Measurements from ENCODE around the gene GRWD1. TPM values are rescaled to one million over a fixed set of nuclear protein-coding genes. Genes with fewer than 3 reads are reported as not detected.
A peak's percentile ranks its signal among the peaks of the same experiment; 100 is the strongest.

GRWD1 gene
- 54.8 and 65.5 TPM in 2 replicates for total RNA-seq (2014; rRNA removed; shearing (Covaris generic))

- DNase-seq (ENCODE audit: low spot score): peak; percentile 99
Measured at GRCh38 chr19:48445606-48446481, at the start of gene GRWD1. Gene GRWD1 (plus strand): TSS chr19:48445983. CDS start chr19:48446006, 23 bp downstream.

GRCh38 chr19:48396016-48396823, 49.6 kb upstream of the GRWD1 start:
- no peak for DNase-seq (ENCODE audit: low spot score)

DNA sequence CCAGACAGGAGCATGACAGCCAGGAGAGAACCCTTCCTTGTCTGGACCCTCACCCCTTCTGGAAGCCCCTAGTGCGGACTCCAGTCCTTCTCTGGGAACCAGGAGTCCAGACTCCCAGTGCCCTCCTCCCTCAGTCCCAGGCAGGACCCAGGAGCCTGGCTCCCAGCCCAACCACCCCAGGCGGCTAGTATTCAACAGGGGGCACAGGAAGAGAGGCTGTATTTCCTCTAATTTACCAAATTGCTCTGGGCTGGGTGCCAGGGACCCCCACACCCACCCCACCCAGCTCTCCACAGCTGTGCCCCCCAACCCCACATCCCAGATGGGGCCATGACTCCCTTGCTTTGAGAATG, 49.0 kb upstream of the GRWD1 start:
- DNase-seq (ENCODE audit: low spot score): no peak

- DNase-seq (ENCODE audit: low spot score): no peak
Measured at GRCh38 chr19:48397263-48398101, 48.3 kb upstream of the GRWD1 start.

GRCh38 chr19:48398102-48398374, 47.7 kb upstream of the GRWD1 start:
- DNase-seq (ENCODE audit: low spot score): no peak

GRCh38 chr19:48398375-48399235, 47.2 kb upstream of the GRWD1 start:
- no peak for DNase-seq (ENCODE audit: low spot score)

DNA sequence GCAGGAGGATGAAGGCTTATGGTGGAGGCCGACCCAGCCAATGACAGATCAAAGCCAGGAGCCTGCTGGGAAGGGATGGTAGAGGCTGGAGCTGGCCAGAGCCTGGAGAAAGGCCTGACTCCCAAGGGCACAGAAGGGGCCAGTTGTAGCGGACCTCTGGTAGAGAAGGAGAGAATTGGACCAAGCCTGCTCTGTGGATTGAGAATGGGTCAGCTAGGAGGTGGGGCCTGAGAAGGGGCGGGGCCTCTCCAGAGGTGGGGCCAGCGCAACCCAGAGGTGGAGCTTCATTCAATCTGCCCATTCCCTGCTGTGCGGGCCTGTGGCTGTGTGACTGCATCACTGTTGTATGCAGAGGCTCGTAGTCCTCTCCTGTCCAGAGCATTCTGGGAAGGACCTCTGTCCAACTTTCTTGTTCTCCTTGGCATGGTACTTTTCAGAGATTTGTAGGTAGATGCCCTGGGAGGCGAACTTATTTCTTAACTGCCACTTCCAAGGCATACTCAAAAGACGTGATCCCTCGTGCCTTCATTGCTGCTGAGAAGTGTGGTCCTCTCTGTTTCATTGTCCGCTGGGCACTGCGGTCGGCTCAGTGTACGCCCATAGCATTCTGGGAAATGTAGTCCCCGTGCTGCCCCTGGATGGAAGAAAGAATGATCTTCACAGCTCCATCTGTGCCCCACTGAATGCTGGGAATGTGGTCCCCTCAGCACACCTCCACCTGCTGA, 45.6 kb upstream of the GRWD1 start:
- no peak for DNase-seq (ENCODE audit: low spot score)

- no peak for DNase-seq (ENCODE audit: low spot score)
Measured at GRCh38 chr19:48401287-48401686, 44.5 kb upstream of the GRWD1 start.

- DNase-seq (ENCODE audit: low spot score): peak; percentile 68
Measured at GRCh38 chr19:48403606-48404005, 42.2 kb upstream of the GRWD1 start.

DNA sequence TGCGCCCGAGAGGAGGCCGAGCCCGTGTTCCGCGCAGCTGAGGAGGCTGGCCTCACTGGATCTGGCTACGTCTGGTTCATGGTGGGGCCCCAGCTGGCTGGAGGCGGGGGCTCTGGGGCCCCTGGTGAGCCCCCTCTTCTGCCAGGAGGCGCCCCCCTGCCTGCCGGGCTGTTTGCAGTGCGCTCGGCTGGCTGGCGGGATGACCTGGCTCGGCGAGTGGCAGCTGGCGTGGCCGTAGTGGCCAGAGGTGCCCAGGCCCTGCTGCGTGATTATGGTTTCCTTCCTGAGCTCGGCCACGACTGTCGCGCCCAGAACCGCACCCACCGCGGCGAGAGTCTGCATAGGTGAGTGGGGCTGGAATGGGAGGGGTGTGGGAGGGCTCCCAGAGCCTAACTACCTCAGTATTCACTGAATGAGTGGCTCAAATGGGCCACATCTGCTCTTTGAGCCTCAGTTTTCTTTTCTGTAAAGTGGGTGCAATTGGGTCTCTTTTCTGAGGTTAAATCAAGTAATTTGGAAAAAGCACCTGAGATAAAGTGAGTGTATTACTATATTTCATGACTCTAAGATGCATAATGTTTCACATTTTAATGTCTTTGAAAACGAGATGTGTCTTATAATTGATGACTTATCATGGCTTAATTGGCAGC, 40.6 kb upstream of the GRWD1 start:
- no peak for DNase-seq (ENCODE audit: low spot score)

DNA sequence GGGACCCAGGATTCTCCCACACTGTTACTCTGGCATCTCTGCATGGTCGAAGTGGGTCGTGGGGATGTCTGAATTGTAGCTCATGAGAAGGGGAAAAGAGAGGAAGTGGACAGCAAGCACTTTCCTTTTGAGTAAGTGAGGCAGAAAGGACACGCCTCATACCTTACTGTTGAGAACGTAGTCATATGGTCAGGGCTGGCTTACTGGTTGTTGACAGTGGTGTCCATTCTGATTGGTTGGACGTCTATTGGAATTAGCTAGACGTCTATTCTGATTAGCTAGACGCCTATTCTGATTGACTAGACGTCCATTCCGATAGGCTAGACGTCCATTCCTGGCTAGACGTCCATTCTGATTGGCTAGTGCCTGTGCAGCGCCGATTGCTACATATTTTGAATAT, 39.9 kb upstream of the GRWD1 start:
- DNase-seq (ENCODE audit: low spot score): no peak

GRCh38 chr19:48413879-48414587, 31.8 kb upstream of the GRWD1 start:
- DNase-seq (ENCODE audit: low spot score): no peak

DNA sequence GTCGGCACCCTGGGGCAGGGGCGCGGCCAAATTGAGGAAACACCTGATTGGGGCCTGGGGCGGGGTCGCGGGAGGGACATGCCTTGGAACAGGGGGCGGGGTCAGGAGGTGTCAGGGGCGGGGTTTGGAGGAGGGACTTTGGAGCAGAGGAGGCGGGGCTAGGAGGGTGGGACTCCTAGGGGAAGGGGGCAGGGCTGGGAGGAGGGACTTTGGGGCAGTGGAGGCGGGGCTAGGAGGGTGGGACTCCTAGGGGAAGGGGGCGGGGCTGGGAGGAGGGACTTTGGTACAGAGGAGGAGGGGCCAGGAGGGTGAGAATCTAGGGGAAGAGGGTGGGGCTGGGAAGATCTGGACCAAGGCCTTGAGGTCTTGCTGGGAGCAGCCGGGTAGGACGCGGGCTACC, 30.4 kb upstream of the GRWD1 start:
- no peak for DNase-seq (ENCODE audit: low spot score)

- no peak for DNase-seq (ENCODE audit: low spot score)
Measured at GRCh38 chr19:48415806-48416221, 30.0 kb upstream of the GRWD1 start.

DNA sequence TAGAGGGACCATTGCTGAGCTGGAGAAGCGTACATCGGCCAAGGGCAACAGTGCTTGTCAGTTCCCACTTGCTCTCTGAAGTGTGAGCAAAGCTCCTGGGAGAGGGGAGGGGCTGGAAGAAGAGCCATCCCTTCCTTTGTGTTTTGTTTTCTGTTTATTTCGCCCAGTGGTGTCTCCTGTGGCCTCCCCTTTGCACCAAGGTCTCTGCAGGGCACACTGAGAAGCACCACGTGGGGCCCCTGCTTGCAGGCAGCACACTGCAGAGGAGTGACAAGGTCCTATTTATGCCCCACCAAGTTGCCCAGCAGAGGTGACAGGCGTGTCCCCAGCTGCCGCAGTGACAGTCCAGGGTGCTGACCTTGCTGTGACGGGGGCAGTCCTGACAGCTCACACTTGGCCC, 28.4 kb upstream of the GRWD1 start:
- no peak for DNase-seq (ENCODE audit: low spot score)

DNA sequence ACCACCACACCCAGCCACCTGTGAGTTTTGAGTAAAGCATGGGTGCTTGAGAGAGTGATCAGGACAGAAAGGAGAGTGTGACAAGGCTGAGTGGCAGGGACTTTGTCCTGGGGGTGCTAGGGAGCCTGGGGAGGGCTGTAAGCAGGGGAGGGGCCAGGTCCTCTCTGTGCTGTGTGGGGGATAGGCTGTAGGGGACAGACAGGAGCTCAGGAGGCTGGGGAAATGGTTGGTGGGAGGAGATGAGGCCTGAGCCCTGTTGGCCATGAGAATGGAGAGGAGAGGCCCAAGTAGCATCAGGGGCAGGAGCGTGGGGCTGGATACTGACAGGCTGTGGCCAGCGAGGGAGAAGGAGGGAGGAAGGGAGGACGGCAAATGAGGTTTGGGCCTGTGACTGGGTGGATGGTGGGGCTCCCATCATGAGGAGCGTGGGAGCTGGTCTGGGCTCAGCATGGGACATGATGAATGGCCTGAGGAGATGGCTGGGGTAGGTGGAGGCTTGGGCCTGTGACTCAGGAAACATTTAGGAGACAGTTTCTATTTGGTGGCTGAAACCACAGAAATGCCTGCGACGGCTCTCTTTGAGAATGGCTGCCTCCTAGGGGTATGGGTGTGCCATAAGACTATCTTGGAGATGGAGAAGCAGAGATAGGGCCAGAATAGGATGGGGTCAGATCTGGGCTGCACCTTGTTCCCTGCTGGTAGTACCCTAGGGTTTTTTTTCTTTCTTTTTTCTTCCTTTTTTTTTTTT, 27.3 kb upstream of the GRWD1 start:
- DNase-seq (ENCODE audit: low spot score): peak; percentile 64

- DNase-seq (ENCODE audit: low spot score): peak; percentile 42
Measured at GRCh38 chr19:48419158-48419920, 26.4 kb upstream of the GRWD1 start.

DNA sequence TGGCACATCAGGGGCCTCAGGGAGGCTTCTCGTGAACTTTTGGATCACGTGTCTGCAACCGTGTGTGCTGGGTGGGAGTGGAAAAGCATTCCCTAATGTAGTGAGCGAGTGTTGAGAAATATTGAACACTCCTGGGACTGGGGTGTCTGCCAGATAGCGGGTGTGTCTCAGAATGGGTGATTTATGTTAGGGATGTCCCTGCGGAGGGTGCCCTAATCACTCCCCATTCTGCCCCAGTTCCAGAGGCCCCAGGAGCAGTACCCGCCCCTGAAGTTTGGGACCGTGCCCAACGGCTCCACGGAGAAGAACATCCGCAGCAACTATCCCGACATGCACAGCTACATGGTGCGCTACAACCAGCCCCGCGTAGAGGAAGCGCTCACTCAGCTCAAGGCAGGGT, 24.2 kb upstream of the GRWD1 start:
- no peak for DNase-seq (ENCODE audit: low spot score)
